ENCODE measurements around the gene NTF3.

NTF3 gene

GRCh38 chr12:5511644-5512600, 80.0 kb downstream of the NTF3 start:
- H3K4me3 ChIP-seq (replicated peaks; ENCODE audit: low read depth, low read length) = no peak overlapping the region
- peak; percentile 32 for DNase-seq (ENCODE audit: extremely low read depth, low read depth)

GRCh38 chr12:5512601-5512970, 80.7 kb downstream of the NTF3 start:
- TF ChIP-seq CTCF (IDR thresholded peaks at IDR 0.05; ENCODE audit: low read depth, low read length, missing control alignments) = no peak

More at GRCh38 chr12:5511644-5512600, 80.0 kb downstream of the NTF3 start:
- peak; percentile 79 for TF ChIP-seq CTCF (IDR thresholded peaks at IDR 0.05; ENCODE audit: low read depth, low read length, missing control alignments)

GRCh38 chr12:5513406-5513805, 81.5 kb downstream of the NTF3 start:
- H3K4me3 ChIP-seq (replicated peaks; ENCODE audit: low read depth, low read length) = no peak overlapping the region
- TF ChIP-seq CTCF (IDR thresholded peaks at IDR 0.05; ENCODE audit: low read depth, low read length, missing control alignments) = no peak
- DNase-seq (ENCODE audit: extremely low read depth, low read depth) = no peak

More at GRCh38 chr12:5512601-5512970, 80.7 kb downstream of the NTF3 start:
- DNase-seq (ENCODE audit: extremely low read depth, low read depth) = no peak
- no peak overlapping the region for H3K4me3 ChIP-seq (replicated peaks; ENCODE audit: low read depth, low read length)

- H3K4me3 ChIP-seq (replicated peaks; ENCODE audit: low read depth, low read length) = no peak overlapping the region
- no peak for DNase-seq (ENCODE audit: extremely low read depth, low read depth)
- no peak for TF ChIP-seq CTCF (IDR thresholded peaks at IDR 0.05; ENCODE audit: low read depth, low read length, missing control alignments)
Observed at GRCh38 chr12:5514016-5514415, 82.1 kb downstream of the NTF3 start.

GRCh38 chr12:5514545-5514944, 82.6 kb downstream of the NTF3 start:
- no peak for DNase-seq (ENCODE audit: extremely low read depth, low read depth)
- TF ChIP-seq CTCF (IDR thresholded peaks at IDR 0.05; ENCODE audit: low read depth, low read length, missing control alignments) = no peak

GRCh38 chr12:5515458-5515857, 83.5 kb downstream of the NTF3 start:
- no peak overlapping the region for H3K4me3 ChIP-seq (replicated peaks; ENCODE audit: low read depth, low read length)
- no peak for TF ChIP-seq CTCF (IDR thresholded peaks at IDR 0.05; ENCODE audit: low read depth, low read length, missing control alignments)
- no peak for DNase-seq (ENCODE audit: extremely low read depth, low read depth)

More at GRCh38 chr12:5514545-5514944, 82.6 kb downstream of the NTF3 start:
- no peak overlapping the region for H3K4me3 ChIP-seq (replicated peaks; ENCODE audit: low read depth, low read length)

Measured in HFF-Myc (cell line).